B cell (primary cell): Measurements from ENCODE around the gene YPEL4. TPM values are rescaled to one million over a fixed set of nuclear protein-coding genes. Genes with fewer than 3 reads are reported as not detected.

Source experiments
- ATAC-seq: fragments of 200-7000 bp; cut with Tn5 transposase; one replicate; pipeline ENCODE4 v1.10.0; 2021; ENCODE audit warnings: low read depth, mild to moderate bottlenecking, moderate number of reproducible peaks, moderate library complexity
- CTCF ChIA-PET: fragments of 350-600 bp; sonication (Branson Sonifier 250); formaldehyde crosslinking; loops from one replicate; lab custom pipeline; 2021; ENCODE audit warnings: antibody characterized with exemption, inconsistent platforms; lab: Charles Lee
- POLR2A ChIA-PET: fragments of 350-600 bp; sonication (Branson Sonifier 250); formaldehyde crosslinking; loops from one replicate; lab custom pipeline; 2021; ENCODE audit warnings: antibody characterized with exemption; lab: Charles Lee
- DNase-seq: peaks from one replicate; pipeline ENCODE4 v3.0.0; 2013
- H2AFZ ChIP-seq: 2 replicates; pipeline ENCODE4 v1.6.1; 2012; ENCODE audit warnings: mild to moderate bottlenecking, low read depth, low read length; ENCODE audit not compliant: insufficient read depth, poor library complexity, severe bottlenecking
- H3K27ac ChIP-seq, 2 donors: 1 replicate in 1 of 2; 2 replicates in 1 of 2; pipeline ENCODE4 v1.5.1; 2012 to 2013; ENCODE audit warnings: low read length in 2 of 2, mild to moderate bottlenecking in 2 of 2, moderate library complexity in 1 of 2
- H3K27me3 ChIP-seq, 4 experiments: fragments of 200-600 bp in 1 of 4; sonication (generic) in 1 of 4; replicated peaks in 1 of 4; 1 replicate in 2 of 4; 2 replicates in 2 of 4; pipeline versions ENCODE4 v1.6.1 to v1.7.0; 2013 to 2016; ENCODE audit warnings: low read length in 3 of 4, mild to moderate bottlenecking in 2 of 4, mixed read lengths in 1 of 4, moderate library complexity in 1 of 4; ENCODE audit not compliant: insufficient read depth in 4 of 4, control insufficient read depth in 3 of 4; ENCODE audit errors: control extremely low read depth in 1 of 4
- H3K36me3 ChIP-seq, 2 experiments: replicated peaks in 1 of 2; 1 replicate in 1 of 2; 2 replicates in 1 of 2; pipeline versions ENCODE4 v1.6.1 to v1.7.1; 2013; ENCODE audit warnings: low read length in 1 of 2; ENCODE audit not compliant: insufficient read depth in 2 of 2, control insufficient read depth in 1 of 2; ENCODE audit errors: control extremely low read depth in 1 of 2, extremely low read depth in 1 of 2
- H3K4me1 ChIP-seq, 2 donors: fragments of 200-600 bp in 1 of 2; sonication (generic) in 1 of 2; 1 replicate in 1 of 2; 2 replicates in 1 of 2; pipeline versions ENCODE4 v1.5.1 to v1.6.1; 2013 to 2017; ENCODE audit warnings: low read length in 2 of 2; ENCODE audit not compliant: control insufficient read depth in 2 of 2, insufficient read depth in 2 of 2
- H3K4me2 ChIP-seq: replicated peaks from 2 replicates; pipeline ENCODE3; 2012; ENCODE audit warnings: mild to moderate bottlenecking, low read depth, low read length; ENCODE audit not compliant: poor library complexity, severe bottlenecking
- H3K4me3 ChIP-seq, 5 experiments: fragments of 200-600 bp in 1 of 5; sonication (generic) in 1 of 5; 1 replicate in 3 of 5; 2 replicates in 2 of 5; pipeline versions ENCODE4 v1.5.1 to v1.7.0; 2011 to 2016; ENCODE audit warnings: low read length in 4 of 5, mild to moderate bottlenecking in 4 of 5, low read depth in 2 of 5, control low read depth in 1 of 5, moderate library complexity in 1 of 5; ENCODE audit not compliant: insufficient read depth in 1 of 5; ENCODE audit errors: control extremely low read depth in 1 of 5, extremely low read depth in 1 of 5
- H3K79me2 ChIP-seq: fragments of 200-600 bp; sonication (generic); one replicate; pipeline ENCODE4 v1.6.0; 2016; ENCODE audit warnings: low read length; ENCODE audit not compliant: control insufficient read depth, insufficient read depth
- H3K9ac ChIP-seq: fragments of 200-600 bp; sonication (generic); 2 replicates; pipeline ENCODE4 v1.6.1; 2017; ENCODE audit warnings: mild to moderate bottlenecking, low read length, moderate library complexity
- H3K9me3 ChIP-seq, 3 donors: one replicate each; pipeline versions ENCODE4 v1.6.1 to v1.7.1; 2013; ENCODE audit warnings: low read length in 2 of 3; ENCODE audit not compliant: control insufficient read depth in 2 of 3, insufficient read depth in 1 of 3; ENCODE audit errors: control extremely low read depth in 1 of 3
- H4K20me1 ChIP-seq: 2 replicates; pipeline ENCODE4 v1.6.0; 2012; ENCODE audit warnings: mild to moderate bottlenecking, low read length; ENCODE audit not compliant: insufficient read depth, control insufficient read depth, poor library complexity, severe bottlenecking
- H3K27ac Mint-ChIP-seq: one replicate; pipeline ENCODE4 v1.8.0; 2021; ENCODE audit warnings: mixed read lengths
- H3K27me3 Mint-ChIP-seq: one replicate; pipeline ENCODE4 v1.8.0; 2021; ENCODE audit warnings: mixed read lengths
- H3K4me1 Mint-ChIP-seq: one replicate; pipeline ENCODE4 v1.8.0; 2021; ENCODE audit warnings: mixed read lengths
- H3K4me3 Mint-ChIP-seq: one replicate; pipeline ENCODE4 v1.8.0; 2021; ENCODE audit warnings: mixed read lengths
- H3K9me3 Mint-ChIP-seq: one replicate; pipeline ENCODE4 v1.8.0; 2022; ENCODE audit warnings: mixed read lengths; ENCODE audit not compliant: insufficient read depth
- CTCF ChIP-seq: fragments of 200-600 bp; IDR thresholded peaks from one replicate; pipeline ENCODE4 v1.8.0; 2022; ENCODE audit warnings: antibody characterized with exemption, mild to moderate bottlenecking
- EZH2 ChIP-seq: IDR thresholded peaks from 2 replicates; pipeline ENCODE4 v1.6.1; 2012; ENCODE audit warnings: borderline replicate concordance, low read depth, mild to moderate bottlenecking, moderate library complexity, low read length; ENCODE audit not compliant: insufficient read depth, poor library complexity, severe bottlenecking
- WGBS: methylation state at CpG from one replicate; pipeline ENCODE4 v1.1.5; 2013; ENCODE audit warnings: missing lambda C conversion rate; ENCODE audit not compliant: insufficient coverage; 5-methylcytosine and 5-hydroxymethylcytosine counted together
- intact Hi-C: fragments of 100-400 bp; cut with micrococcal nuclease; formaldehyde crosslinking; loops from one replicate; pipeline ENCODE4 v1.10.0; 2022
- polyA plus RNA-seq: library from polyadenylated mRNA; depleted of rRNA; stranded (reverse); fragments of >200 nt; gene quantifications from 2 replicates; pipeline ENCODE4 v1.2.3, GENCODE V29; 2012
- total RNA-seq, 2 donors: library from RNA; stranded (reverse); fragments of 120-200 nt in 1 of 2; gene quantifications; 1 replicate in 1 of 2; 2 replicates in 1 of 2; pipeline versions ENCODE4 v1.2.3 to v1.2.4, GENCODE V29; 2013 to 2022

Gene YPEL4
- total and polyA plus RNA-seq, 2 donors (not counting 1 experiment from before 2014, with no cell fraction given): 0.03 to 1.1 TPM

- Histone ChIP-seq H3K27ac (no peak overlapping the region), H3K79me2 (no peaks in the 10 kb centered on the region), H3K4me3 (peak overlapping the region; percentile 52 to 81 (median 67)), H3K36me3 (no peaks in the 10 kb centered on the region), H3K9me3 (peaks cover 0 to 3% (median 0%) of the 10 kb centered on the region in 3 donors), H4K20me1 (no peaks in the 10 kb centered on the region), H3K9ac (peak overlapping the region; percentile 76), H3K4me1 (peaks cover 20 to 24% of the 10 kb centered on the region in 2 donors), H2AFZ (peak overlapping the region; percentile 96), H3K27me3 (peaks cover 0 to 50% (median 14%) of the 10 kb centered on the region in 4 experiments), H3K4me2 (peak overlapping the region; percentile 99)
- ChIA-PET CTCF (interaction anchor here (0.7 to 8.3 kb wide), 7 partner anchors 9 to 341 kb away, joined by 3 to 94 read pairs (median 68); partner anchors contain the start of gene UBE2L6), POLR2A (interaction anchor here (0.7 kb wide), 1 partner anchor 10 kb away, joined by 5 read pairs; no protein-coding TSS in a partner anchor)
- WGBS: 2% methylated on average over 15 of the region's 19 CpGs
- H3K4me1 Mint-ChIP-seq: peaks cover 21% of the 10 kb centered on the region
- ATAC-seq: peak; percentile 39
- intact Hi-C loops: no loop called here
- H3K4me3 Mint-ChIP-seq: peak overlapping the region; percentile 89
- TF ChIP-seq EZH2 (no peak), CTCF (no peak)
- DNase-seq: peak; percentile 41
- peaks cover 56% of the 10 kb centered on the region for H3K27me3 Mint-ChIP-seq
- no peaks in the 10 kb centered on the region for H3K9me3 Mint-ChIP-seq
- H3K27ac Mint-ChIP-seq: peak overlapping the region; percentile 53
Observed at GRCh38 chr11:57638811-57639320, 10.8 kb downstream of the YPEL4 start.
